Activated naive CD4-positive, alpha-beta T cell treated with Interleukin-2 at 50 U/mL for 16 hours (primary cell): ENCODE data around the gene TBX2.

ENCODE experiments used
- DNase-seq: peaks from one replicate; pipeline ENCODE4 v3.0.0-alpha.2; 2020

TBX2 gene

DNA sequence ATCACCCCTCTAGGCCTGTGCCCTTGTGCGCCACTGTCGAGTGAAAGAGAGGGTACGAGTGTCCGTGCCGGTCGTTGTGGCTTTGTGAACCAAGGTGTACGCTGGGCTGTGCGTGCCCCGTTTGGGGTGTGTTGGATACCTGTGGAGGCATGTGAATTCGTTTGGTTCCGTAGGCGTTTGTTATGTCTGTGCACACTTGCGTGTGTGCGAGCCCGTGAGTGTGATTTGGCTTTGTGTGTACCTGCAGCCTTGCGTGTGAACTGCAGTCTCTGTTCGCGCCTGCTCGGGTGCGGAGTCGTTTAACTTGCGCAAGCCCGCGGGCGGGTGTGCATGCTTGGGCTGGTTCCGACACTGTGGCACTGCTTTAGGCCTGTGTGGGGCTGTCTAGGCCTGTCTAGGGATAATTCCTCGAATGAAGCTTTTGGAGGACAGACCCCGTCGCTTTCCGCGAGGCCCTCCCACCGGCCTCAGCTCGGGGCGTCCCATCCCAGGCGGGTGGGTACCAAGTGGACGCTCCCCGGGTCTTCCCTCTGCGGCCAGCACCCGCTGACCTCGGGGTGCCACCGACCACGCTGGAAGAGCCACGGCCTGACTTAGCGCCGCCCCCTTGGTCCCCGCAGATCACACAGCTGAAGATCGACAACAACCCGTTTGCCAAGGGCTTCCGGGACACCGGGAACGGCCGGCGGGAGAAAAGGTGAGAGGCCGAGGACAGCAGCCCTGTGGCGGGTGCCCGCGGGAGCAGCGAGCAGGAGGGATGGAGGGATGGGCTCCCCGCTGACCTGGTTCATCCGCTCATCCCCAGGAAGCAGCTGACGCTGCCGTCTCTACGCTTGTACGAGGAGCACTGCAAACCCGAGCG is 4.4 kb downstream of the TBX2 start:
- DNase-seq = no peak

DNA sequence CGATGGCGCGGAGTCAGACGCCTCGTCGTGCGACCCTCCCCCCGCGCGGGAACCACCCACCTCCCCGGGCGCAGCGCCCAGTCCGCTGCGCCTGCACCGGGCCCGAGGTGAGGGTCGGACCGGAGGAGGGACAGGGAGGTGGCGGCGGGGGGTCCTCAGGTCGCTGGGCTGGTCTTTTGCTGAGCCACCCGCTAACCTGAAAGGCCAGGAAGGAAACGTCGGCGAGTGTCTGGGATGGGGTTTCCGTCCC is 4.9 kb downstream of the TBX2 start:
- no peak for DNase-seq

DNA sequence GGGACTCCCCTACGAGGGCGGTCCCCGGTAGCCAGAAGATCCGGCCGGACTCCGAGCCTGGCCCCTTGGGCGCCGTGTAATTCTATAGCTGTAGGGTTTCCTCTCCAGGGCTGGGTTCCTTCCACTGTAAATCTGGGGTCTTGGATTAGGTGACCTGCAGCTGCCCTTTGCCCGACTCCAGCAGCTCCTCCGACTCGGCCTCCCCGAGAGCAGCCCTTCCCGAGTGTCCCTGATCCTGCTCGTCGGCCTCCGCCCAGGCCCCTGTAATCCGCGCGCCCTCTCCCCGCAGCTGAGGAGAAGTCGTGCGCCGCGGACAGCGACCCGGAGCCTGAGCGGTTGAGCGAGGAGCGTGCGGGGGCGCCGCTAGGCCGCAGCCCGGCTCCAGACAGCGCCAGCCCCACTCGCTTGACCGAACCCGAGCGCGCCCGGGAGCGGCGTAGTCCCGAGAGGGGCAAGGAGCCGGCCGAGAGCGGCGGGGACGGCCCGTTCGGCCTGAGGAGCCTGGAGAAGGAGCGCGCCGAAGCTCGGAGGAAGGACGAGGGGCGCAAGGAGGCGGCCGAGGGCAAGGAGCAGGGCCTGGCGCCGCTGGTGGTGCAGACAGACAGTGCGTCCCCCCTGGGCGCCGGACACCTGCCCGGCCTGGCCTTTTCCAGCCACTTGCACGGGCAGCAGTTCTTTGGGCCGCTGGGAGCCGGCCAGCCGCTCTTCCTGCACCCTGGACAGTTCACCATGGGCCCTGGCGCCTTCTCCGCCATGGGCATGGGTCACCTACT is 5.5 kb downstream of the TBX2 start:
- DNase-seq = no peak

DNA sequence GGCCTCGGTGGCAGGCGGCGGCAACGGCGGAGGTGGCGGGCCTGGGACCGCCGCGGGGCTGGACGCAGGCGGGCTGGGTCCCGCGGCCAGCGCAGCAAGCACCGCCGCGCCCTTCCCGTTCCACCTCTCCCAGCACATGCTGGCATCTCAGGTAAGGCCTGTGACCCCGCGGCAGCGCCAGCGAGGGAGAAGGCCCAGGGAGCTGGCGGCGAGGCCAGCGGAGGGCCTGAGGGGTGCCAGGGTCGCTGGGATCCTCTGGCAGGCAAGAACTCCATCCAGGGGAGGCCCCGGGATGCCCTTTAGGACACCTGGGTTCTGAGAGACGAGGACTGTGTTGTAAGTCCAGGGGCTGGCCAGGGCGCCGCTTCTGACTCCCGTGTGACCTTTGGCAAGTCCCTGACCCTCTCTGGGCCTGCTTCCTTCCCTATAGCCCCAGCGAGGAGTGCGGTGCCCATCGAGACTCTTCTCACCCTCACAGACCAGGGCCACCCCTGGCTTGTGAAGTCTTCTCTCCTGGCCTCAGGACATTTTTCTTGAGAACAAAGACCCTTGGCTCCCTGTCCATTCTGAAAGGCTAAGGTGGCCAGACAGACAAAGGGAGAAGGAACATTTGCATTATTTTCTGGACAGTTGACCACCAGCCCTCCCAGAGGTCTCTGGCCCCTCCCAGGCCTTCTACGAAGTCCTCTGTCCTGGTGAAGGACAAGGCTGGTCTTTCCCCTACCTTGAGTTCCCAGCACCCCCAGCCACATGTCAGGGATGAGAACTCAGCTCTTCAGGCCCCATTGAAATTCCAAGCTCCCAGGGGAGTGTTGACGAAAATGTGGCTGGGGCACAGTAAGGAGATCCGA is 6.3 kb downstream of the TBX2 start:
- no peak for DNase-seq

DNA sequence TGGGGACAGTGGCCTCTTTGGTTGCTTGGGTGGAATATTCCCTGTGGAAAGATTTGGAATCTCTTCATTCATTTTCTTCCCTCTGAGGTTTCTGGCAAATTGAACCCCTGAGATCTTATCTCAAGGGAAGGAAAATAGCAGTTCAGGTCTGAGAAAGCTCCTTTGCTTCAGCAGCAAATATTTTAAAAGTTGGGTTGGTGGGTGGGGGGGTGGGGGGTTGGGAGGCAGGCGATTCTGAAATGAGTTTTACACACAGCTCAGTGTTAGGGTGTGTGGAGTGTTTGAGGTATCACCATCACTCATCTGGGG is 6.8 kb downstream of the TBX2 start:
- DNase-seq = no peak

DNA sequence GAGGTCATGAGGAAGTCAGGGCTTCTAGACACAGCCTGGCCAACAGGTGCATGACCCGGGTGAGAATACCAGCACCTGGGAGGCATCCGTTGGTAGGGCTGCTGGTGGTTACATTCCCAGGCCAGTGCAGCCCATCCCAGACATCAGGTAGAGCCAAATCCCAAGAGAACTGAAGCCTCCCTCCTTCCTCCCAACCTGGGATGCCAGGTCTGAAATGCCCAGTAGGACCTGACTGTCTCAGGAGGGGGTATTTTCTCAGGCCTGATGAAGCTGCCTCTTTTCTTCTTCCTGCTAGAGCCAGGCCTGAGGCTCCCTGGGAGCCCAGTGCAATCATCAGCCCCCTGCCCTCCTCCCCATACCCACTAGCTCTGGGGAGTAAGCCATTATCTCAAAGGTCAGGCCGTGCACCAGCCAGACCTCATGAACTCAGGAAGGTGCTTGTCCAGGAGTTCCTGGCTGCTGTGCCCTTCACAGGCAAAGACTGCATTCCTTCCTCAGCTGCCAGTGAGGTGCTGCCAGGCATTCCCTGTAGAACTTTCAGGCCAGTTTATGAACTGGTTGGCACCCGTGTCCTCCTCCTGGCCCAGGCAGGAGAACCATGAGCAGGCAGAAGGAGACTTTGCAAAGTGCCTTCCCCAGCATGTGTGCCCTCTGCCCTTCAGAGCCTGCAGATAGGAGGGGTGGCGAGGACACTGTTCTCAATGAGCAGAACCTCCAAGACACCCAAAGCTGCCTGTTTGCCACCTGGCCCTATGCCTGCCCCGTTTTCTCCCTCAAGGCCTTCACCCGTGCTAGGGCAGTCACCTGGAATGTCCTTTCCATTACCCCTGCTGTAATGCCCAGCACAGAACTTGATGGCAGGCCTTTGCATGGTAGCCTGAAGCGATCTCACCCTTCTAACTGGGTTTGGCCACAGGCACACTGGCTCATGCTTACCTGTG is 7.6 kb downstream of the TBX2 start:
- no peak for DNase-seq

DNA sequence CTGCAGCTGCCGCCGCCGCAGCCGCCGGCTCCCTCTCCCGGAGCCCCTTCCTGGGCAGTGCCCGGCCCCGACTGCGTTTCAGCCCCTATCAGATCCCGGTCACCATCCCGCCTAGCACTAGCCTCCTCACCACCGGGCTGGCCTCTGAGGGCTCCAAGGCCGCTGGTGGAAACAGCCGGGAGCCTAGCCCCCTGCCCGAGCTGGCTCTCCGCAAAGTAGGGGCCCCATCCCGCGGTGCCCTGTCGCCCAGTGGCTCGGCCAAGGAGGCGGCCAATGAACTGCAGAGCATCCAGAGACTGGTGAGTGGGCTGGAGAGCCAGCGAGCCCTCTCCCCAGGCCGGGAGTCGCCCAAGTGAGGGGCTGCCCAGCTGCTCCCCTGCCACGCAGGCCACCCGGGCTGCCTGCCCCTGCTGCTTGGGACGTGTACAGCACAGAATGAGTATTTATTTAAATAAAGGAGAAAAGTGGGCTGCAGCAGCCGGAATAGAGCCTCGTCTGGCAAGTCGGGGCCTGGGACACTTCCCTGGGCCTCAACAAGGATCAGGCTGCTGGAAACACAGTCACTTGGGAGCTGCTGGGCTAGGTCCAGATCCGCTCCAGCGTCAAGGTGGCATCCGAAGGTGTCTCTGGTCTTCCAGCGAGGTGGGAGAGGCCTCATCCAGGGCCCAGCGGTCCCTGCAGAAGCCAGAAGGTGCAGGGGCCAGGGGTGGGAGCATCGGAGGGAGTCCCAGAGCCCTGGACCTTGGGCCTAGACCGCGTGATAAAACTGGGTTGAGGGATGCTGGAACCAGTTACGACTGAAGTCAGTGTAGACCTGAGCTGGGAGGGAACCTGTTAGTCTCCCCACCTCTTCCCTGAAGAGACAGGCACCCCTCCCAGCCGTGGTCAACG is 8.8 kb downstream of the TBX2 start:
- no peak for DNase-seq

DNA sequence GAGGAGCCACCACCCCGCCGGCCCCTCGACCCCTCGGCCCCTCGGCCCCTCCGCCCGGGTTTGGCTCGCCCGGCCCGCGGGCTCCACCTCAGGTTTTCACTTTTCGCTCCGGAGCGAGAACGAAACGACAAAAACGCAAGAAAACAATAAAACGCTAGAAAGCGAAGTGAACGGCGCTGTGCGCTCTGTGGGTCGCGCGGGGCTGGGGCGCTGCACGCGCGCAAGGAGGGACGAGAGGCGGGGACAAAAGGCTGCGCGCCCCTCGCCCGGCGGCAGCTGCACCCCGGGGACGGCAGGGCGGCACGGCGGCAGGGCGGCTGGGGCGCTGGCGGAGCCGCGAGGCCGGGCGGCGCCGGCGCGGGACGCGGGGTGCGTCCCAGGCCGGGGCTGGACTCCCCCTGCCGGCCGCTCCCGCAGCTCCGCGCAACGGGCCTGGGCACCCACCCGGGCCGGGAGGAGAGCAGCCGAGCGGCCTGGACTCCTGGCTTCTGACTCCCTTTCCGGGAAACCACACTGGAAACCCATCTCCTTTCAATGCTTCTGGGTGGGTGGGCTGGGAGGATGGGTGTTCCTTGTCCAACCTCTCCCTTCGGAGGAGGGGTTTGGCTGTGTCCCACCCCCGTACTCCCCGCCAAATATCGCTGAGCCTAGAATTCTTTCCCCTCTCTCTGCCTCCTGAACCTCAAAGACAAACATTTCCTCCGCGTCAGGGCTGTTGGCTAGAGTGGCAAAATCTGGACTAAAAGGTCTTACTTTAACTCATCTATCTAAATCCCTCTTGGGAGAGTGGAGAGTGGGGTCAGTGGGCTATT is 9.9 kb downstream of the TBX2 start:
- DNase-seq = peak; percentile 38

DNA sequence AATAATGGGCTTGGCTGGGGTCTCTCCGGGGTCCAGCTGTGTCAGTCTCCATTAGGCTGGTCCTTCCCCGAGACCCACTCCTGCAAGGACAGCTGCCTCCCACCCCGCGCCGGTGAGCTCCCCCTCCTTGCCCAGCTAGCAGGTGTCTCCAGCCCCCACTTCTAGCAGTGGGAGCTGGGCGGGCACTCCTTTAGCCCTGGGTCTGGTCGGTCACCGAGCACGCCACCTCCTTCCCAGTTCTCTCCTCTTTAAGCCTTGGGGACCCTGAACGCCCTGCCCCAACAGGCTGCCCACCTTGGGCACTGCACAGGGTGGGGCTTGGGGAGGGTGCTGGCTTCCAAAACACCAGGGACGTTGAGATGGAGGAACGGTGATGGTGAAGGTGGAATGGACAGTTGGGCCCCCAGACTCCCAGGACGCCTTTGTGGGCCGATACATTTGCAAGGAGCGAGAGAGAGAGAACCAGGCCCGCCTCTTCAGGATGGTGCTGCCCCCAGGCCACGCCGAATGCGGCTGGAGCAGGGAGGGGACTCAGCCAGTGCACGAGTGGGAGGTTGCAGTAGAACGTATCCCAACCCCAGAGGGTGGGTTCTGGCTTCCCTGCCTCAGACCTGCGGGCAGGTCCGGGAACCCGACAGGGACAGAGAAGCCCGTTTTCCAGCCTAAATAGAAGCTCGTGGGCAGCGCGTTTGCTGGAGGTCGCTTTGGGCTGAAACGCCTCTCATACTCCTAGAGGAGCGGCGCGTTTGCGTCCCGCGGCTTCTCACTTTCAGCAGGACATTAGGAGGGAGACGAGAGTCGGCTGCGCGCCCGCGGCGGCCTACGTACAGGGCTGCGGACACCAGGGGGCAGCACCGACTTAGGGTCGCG is 10.7 kb downstream of the TBX2 start:
- DNase-seq = peak; percentile 77

DNA sequence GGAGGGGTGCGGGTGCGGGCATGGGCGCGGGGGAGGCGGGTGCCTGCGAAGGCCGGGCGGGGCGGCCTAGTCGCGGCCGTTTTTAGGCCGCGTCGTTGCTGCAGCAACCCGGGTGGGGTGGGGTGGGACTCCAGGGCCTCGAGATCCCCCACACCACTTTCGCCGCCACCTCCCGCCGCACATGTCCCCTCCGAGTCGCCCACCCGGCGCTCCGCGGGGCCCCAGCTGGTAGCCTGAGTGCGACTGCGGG is 11.3 kb downstream of the TBX2 start:
- DNase-seq = no peak

DNA sequence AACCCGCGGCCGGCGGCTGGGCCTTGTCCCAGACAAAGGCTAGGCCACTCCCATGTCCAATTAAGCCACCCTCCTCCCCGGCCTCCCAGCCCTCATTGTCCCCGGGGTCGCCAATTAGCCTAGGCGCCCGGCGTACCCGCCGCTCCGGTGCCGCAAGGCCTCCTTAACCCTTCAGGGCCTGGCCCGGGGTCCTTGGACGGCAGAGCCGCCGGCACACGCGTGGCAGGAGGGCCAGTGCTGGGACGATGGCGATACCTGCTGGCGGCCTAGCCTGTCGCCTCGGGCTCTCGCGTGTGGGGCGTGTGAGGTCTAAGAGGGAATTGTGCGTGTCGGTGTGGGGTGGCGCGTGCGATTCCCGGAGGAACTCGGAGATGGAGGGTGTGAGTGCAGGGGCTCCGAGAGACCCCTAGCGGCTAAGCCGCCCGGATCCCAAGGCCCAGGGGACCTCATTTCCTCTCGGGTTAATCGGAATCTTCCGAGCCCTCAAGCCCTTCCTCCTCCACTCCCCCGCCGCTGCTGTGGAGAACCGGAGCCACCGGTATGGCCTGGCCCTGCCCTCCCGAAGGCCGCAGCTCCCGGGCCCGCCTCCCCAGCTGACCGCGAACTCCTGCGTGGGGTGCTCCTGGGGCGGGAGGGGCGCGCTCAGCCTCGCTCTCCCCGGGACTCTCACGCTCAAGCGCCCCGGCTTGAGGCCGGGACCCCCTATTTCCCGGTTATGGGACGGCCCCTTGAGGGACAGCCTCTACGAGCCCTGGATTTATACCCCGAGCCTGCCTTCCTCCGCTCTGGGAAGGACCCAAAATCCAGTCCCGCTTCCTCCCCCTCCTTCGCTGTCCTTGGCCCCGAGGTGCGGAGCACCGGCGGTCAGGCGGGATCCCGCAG is 11.9 kb downstream of the TBX2 start:
- peak; percentile 39 for DNase-seq

DNA sequence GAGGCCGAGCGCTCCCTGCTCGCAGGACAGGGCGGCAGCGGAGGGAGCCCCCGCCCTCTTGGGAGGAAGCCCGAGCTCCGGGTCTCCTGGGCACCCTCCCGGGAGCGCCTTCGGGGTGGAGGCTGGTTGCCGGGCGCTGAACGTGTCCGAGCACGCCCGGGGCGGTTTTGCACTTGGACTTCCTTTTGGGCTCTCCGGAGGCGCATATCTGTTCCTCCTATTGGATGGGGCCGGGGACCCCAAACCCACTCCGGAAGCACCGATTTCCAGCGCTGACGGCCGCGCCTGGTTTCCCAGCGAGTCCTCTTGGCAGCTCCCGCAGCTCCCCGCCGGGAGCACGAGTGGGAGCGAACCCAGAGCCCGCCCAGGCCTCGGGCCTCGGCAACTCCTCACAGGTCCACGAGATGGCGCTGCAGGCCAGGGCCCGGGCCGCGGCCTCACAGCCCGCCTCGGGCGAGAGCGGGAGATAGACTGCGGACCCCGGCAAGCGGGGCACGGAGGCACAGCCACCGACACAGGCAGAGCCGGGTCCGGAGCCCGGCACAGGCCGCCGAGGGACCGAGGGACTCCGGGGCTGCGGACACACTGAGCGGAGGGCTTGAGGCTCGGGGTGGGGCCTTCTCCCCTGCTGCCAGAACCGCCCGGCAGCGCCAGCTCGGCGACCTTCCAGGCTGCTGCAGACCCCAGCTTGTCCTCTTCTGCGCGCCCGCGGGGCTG is 12.7 kb downstream of the TBX2 start:
- DNase-seq = peak; percentile 82

DNA sequence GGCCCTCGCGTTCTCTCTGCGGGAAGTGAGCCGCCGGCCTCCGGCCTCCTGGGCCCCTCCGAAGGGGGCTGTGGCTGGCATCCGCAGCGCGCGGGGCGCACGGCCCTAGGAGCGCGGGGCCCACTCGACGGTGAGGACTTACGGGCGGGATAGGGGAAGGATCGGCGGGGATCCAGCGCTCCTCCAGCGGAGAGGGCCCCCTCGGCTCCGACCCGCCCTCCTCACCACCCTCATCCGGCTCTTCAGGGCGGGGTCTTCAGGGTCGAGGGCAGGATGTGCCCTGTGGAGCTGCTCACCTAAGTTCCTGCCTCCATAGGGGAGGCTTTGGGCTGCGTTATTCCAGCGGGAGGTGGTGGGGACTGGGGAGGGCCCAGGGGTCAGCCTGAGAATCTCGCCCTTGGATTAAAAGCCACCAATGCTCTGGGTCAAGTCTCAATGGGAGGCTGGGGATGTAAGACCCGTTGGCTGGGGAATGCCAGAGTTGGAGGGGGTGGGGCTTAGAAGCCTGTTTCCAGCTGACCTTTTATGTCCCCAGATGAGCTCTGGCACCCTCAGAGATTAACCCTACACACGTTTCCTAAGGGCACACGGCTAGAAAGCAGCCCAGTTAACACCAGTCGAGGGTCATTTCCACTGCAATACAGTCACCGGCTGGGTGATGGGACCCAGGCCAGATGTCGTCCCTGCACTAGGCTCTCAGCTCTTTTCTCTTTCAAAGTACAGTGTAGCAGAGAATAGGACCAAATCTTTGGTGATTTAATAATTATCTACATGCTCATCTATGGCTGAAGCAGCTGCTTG is 13.4 kb downstream of the TBX2 start:
- DNase-seq = no peak

DNA sequence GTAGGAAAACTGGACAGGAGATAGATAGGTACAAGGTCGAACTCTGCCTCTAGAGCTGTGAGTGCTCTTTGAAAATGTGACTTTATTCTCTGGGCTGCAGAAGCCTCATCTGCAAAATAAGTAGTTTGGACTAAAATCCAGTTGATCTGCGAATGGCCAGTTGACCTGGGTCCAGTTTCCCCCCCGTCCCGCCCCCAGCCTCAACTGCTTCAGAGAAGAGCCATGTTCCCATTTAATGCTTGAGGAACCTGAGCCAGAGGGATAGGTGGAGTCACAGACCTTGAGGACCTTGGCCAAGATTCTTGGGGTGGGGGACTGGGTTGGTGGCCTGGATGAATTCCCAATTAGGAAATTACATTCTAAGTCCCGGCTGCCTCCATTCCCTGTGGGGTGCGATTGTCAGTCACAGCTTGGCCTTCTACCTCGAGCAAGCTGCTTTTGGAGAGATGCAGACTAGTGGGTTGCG is 14.1 kb downstream of the TBX2 start:
- no peak for DNase-seq

DNA sequence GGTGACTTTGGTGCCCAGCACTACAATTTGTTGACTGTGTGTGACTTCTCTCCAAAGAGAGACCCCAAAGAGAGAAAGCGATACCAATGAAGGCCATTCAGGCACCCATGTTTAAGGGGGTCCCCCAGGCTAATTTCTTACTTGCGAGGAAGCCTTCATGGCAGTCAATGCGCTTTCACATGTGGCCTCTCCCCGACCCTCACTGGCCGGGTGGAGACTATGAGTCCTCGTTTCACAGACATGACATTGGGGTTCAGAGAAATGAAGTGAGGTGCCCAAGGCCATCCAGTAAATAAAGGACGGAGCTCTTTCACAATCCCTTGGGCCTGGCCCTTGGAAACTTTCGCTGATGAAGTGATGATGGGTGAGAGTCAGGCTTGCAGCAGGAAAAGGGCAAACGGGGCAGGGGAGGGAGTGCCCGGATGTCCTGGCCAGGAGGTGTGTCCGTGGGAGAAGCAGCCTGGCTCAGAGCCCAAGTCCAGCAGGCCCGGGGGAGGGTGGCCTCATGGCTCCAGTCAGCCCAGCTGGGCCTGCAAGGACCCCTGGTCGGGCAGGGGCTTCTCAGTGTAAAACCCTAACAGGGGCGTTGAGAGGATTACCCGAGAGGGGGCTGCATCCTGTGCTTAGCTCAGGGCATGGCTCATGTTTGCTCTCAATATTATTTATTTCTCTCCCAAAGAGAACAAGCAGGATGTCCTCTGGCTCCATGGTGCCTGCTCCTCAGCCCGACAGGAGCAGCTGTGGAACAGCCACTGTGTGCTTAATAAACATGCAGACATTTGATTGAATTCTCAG is 14.7 kb downstream of the TBX2 start:
- no peak for DNase-seq

DNA sequence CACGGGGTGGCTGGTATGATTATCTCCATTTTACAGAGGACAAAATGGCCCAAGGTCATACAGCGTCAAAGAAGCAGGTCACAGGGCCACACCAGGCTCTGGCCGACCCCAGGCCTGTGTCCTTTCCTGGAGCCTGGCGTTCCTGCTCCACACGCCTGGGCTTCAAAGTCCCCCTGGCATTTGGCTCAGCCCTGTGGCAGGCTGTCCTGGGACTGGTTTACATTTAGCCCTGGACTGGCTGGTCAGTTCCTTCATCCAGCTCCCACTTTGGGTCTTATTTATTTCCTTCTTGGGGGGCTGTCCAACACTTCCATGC is 15.3 kb downstream of the TBX2 start:
- DNase-seq = no peak
